NCI-H510A (cell line): ENCODE data around the gene SYNE2.
"Not testable (repeated sequence)": the region's sequence is repeated elsewhere in the genome, so short reads cannot be mapped to it uniquely, and the experiment has no call there.

ENCODE experiments used
- DNase-seq: peaks from one replicate; lab custom pipeline; 2025; lab: John Stamatoyannopoulos, UW

SYNE2 gene

GRCh38 chr14:64081174-64081746 is 228.5 kb downstream of the SYNE2 start:
- no peak for DNase-seq

GRCh38 chr14:64082837-64083236 is 230.0 kb downstream of the SYNE2 start:
- no peak for DNase-seq

GRCh38 chr14:64088647-64088964 is 235.8 kb downstream of the SYNE2 start:
- DNase-seq, result no peak

GRCh38 chr14:64089920-64090319 is 237.1 kb downstream of the SYNE2 start:
- no peak for DNase-seq

GRCh38 chr14:64091217-64091616 is 238.4 kb downstream of the SYNE2 start:
- no peak for DNase-seq

- no peak for DNase-seq
Measured at GRCh38 chr14:64092338-64092737, 239.5 kb downstream of the SYNE2 start.

GRCh38 chr14:64092940-64093339 is 240.1 kb downstream of the SYNE2 start:
- DNase-seq, result peak; percentile 32

- DNase-seq, result no peak
Measured at GRCh38 chr14:64095620-64096019, 242.8 kb downstream of the SYNE2 start.

- no peak for DNase-seq
Measured at GRCh38 chr14:64098120-64098519, 245.3 kb downstream of the SYNE2 start.

- DNase-seq, result no peak
Measured at GRCh38 chr14:64107438-64107837, 254.6 kb downstream of the SYNE2 start.

GRCh38 chr14:64109819-64110554 is 257.2 kb downstream of the SYNE2 start:
- DNase-seq, result no peak

- DNase-seq, result no peak
Measured at GRCh38 chr14:64110802-64111201, 258.0 kb downstream of the SYNE2 start.

GRCh38 chr14:64112867-64113678 is 260.3 kb downstream of the SYNE2 start:
- DNase-seq, result peak; percentile 54

- no peak for DNase-seq
Measured at GRCh38 chr14:64114166-64114565, 261.4 kb downstream of the SYNE2 start.

GRCh38 chr14:64114796-64115195 is 262.0 kb downstream of the SYNE2 start:
- DNase-seq, result no peak

- DNase-seq, result no peak
Measured at GRCh38 chr14:64115401-64115800, 262.6 kb downstream of the SYNE2 start.

GRCh38 chr14:64117671-64118402 is 265.0 kb downstream of the SYNE2 start:
- DNase-seq, result no peak

- not testable (repeated sequence) for DNase-seq
Measured at GRCh38 chr14:64118403-64118742, 265.6 kb downstream of the SYNE2 start.

- no peak for DNase-seq
Measured at GRCh38 chr14:64118892-64119291, 266.1 kb downstream of the SYNE2 start.

- DNase-seq, result no peak
Measured at GRCh38 chr14:64119500-64119899, 266.7 kb downstream of the SYNE2 start.

GRCh38 chr14:64119980-64120379 is 267.2 kb downstream of the SYNE2 start:
- no peak for DNase-seq

GRCh38 chr14:64123241-64123822 is 270.5 kb downstream of the SYNE2 start:
- DNase-seq, result no peak
